HG03103 (cell line): ENCODE data around the gene PFKFB3.
"Not testable (repeated sequence)": the region's sequence is repeated elsewhere in the genome, so short reads cannot be mapped to it uniquely, and the experiment has no call there.

Experiments used
- ATAC-seq: cut with Tn5 transposase; IDR thresholded peaks from one replicate; pipeline ENCODE4 v1.9.1; 2021; ENCODE audit warnings: low read depth; ENCODE audit not compliant: unreplicated experiment

Gene PFKFB3

DNA sequence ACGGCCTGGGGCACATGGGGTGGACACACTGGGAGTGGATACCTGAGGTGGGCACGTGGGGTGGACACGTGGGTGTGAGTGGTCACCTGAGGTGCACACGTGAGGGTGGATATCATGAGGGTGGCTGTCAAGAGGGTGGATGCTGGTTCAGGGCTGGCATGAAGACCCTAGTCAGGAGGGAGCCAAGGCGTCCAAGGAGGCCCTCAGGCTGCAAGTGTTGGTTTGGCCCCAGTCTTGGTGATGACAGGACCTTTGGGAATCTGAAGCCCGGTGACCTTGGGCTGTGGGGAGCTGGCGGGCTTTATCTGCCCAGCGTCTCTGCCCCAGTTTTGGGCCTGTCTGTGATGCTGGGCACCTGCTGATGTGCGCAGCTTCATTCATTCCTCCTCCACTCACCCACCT, 24.9 kb upstream of the PFKFB3 start:
- no peak for ATAC-seq

DNA sequence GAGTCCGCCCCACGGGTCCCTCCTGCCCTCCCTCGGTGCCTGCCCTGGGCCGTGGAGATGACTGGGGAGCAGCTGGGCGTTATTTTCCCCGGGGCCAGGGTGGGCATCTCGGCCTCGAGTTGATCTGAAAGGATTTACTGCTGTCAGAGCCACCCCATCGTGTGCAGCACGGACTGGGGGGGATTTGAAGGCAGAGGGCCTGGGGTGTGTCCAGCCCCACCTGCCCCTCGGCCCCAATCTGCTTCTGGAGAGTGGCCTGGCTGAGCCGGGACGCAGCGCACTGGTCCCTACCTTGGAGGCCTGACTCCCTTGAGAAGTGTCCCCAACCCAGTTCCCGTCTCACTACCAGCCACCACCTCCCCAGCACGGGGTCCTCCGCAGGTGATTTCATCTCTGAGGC, 24.2 kb upstream of the PFKFB3 start:
- no peak for ATAC-seq

DNA sequence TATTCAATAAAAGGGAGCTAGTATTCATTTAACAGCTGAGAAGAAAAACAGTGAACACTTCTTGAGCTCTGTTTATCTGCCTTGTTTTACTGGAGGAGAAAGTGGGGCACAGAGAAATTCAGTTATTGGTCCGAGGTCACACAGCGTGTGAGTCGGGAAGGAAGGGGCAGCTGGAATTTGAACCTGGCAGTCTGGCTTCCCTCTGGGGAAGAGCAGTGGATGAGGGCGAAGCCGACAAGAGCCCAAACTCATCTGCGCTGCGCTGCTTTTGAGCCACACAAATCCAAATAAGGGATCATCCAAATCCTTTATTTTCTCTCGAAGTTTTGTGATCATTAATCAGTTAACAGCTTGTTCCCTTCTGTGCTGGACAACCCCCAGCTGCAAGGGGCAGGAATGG, 23.7 kb upstream of the PFKFB3 start:
- ATAC-seq = no peak

DNA sequence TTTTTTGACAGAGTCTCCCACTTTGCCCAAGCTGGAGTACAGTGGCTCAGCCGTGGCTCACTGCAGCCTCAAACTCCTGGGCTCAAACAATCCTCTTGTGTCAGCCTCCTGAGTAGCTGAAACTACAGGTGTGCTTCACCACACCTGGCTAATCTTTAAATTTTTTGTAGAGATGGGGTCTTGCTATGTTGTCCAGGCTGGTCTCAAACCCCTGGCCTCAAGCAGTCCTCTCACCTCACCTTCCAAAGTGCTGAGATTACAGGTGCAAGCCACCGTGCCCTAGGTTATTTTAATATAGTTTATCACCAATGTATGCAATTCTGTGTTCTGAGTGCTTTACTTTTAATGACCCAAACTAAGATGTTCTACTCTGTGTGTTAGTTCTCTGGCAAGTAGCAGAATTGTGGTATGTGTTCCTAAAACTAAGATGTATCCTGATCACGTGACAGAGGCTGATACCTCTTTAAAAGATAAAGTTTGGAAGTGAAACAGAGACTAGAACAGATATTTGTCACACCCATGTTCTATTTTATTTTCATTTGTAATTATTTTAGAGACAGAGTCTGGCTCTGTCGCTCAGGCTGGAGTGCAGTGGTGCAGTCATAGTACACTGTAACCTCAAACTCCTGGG, 22.1 kb upstream of the PFKFB3 start:
- ATAC-seq = no peak

DNA sequence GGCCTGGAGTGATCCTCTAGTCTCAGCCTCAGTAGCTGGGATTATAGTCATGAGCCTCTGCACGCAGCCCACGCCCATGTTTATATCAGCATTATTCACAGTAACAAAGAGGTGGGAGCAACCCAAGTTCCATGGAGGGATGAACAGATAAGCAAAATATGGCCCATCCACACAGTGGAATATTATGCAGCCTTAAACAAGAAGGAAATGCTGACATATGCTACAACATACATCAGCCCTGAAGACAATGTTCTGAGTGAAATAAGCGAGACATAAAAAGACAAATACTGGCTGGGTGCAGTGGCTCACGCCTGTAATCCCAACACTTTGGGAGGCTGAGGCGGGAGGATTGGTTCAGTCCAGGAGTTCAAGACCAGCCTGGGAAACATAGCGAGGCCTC, 21.5 kb upstream of the PFKFB3 start:
- ATAC-seq = no peak

DNA sequence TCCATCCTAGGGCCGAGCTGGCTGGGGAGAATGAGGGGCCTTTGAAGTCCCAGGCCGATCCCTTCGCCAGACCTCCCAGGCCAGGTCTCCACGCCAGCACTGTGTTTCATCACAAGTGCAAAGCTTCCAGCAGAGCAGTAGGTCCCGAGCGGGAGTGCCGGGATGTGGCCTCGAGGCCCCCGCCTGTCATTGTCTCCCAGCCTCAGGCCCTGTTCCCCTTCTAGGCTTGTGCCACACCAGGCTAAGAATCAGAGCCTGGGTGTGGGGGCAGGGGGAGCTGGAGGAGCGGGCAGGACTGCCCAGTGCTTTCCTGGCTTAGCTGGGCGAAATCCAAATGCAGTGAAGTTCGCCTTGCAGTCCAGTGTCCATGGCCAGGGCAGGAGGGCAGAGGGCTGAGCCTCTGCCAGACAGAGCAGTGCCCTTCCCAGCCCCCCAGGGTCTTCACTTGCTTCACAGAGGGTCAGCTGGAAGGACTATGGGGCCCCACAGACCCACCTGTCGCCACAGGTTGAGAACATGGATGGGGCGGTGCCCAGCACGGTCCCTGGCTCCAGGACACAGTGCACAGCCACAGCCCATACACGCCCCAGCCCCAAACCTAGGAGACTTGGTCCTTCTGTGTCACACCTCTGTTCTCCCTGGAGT, 20.2 kb upstream of the PFKFB3 start:
- no peak for ATAC-seq

DNA sequence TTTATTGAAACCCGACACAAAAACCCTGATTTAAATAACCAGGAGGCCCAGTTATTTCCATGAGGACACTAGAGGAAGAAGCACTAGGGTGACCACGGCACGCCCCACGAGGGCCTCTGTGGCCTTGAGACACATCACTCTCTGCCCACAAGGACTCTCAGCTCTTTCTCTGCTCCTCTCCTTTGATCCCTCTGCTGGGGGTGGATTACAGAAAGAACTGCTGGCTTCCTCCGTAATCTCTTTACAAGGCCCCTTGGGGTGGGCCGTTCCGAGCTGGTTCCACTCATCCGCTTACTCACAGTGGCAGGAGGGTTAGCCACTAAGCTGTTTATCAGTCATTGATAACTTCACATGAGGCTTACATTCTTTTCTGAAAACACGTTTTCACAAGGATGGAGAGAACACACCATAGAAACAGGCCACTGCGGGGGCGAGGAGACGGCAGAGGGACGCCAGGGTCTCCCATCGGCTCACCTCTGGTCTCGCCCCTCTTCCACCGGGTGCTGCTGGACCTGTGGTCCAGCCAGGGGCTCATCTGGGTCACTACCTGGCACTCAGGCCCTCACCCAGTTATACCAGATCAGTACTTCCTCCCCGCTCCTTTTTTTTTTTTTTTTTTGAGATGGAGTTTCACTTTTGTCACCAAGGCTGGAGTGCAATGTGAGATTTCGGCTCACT, 17.6 kb upstream of the PFKFB3 start:
- no peak for ATAC-seq

DNA sequence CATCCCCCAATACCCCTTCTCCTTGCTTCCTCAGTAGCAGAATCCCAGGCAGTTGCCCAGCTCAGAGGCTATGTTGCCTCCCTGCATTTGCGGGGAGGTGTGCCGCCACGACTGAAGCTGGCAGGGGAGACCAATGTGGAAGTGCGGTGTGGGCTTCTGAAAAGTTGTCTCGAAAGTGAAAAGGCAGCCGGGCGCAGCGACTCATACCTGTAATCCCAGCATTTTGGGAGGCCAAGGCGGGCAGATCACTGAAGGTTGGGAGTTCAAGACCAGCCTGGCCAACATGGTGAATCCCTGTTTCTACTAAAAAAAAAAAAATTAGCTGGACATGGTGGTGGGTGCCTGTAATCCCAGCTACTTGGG, 15.9 kb upstream of the PFKFB3 start:
- ATAC-seq = no peak

DNA sequence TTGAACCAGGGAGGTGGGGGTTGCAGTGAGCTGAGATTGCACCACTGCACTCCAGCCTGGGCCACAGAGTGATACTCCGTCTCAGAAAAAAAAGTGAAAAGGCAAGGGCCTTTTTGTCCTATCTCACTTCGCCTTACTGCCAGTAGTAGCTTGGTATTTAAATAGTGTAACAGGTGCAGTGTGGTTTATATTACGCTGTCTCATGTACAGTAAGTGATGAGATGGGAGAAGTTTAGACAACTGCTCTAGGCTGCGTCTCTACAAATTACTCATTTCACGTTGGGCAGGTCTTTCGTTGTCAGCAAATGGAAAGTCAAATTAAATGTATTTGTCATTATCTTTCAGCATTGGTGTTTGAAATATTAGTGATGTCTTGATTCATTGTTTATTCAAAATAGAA, 15.5 kb upstream of the PFKFB3 start:
- no peak for ATAC-seq

DNA sequence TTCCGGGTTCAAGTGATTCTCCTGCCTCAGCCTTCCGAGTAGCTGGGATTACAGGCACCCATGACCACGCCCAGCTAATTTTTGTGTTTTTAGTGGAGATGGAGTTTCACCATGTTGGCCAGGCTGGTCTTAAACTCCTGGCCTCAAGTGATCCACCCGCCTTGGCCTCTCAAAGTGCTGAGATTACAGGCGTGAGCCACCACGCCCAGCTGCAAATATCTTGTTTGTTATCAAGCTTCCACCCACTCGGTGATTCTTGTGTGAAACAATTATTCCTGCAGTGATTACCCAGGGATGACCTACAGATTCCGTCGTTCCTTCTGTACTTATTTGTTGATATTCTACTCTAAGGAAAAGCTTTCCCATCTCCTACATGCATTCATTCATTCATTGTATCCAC, 12.7 kb upstream of the PFKFB3 start:
- not testable (repeated sequence) for ATAC-seq

DNA sequence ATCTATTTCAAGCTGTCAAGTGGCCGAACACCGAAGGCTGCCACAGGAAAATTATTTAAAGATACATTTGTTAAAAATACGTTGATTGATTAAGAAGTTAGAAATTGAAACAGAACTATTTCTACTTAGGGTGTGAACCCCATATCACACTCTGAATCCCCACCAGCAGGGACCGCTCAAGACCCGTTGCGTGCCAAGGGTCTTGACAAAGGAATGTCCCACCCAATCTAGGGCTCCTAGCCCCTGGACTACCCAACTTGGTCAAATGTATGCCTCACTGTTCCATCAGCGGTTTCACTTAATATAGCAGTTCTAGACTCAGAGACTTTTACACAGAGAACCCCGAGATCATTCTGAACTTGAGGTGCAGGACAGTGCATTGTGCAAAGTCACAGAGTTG, 11.6 kb upstream of the PFKFB3 start:
- no peak for ATAC-seq

DNA sequence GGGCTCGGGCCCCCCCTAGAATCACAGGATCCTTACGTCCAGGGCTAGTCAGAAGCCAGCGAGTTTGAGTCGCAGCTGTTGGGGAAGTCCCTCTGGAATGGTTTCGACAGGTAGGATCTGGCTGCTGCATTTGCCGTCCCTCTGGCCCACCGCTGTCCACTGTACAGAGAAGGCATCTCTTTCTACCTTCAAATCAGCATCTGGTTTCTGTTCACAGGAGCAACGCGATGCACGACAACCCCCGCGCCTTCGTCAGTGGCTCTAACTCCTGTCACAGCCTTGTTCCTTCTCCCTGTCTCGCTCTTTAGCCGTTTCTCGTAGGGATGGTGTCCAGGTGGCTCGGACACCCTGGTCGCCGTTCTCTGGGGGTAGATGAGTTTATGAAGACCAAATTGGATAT, 11.2 kb upstream of the PFKFB3 start:
- no peak for ATAC-seq

DNA sequence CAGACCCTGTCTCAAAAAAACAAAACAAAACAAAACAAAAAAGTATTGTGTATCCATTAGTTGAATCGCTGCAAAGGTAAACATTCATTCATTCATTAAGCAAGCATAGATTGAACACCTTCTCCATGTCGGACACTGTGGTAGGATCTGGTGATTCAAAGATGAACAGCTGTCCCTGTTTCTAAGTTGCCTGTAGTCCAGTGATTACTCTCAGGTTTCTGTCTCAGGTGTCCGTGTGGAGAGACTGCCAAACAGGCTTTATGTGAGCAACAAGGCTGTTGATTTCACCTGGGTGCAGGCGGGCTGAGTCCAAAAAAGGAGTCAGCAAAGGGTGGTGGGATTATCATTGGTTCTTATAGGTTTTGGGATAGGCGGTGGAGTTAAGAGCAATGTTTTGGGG, 9.4 kb upstream of the PFKFB3 start:
- not testable (repeated sequence) for ATAC-seq

DNA sequence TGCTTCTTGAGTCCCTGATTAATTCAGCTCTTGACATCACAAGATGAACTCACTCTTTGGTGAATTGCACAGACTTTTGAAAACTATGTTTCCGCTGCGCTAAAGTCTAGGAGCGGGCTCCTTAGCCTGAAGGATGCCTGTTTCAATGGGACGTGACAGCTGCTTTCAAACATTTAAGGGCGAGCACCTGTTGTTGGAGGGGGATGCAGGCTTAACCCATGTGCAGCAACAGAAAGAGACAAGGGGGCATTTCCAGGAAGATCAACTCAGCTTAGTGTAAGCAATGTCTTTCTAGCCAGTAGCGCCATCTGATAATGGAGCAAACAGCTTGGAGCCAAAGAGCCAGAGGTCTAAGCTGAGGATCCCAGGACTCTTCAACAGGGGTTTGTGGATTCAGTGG, 8.4 kb upstream of the PFKFB3 start:
- no peak for ATAC-seq

DNA sequence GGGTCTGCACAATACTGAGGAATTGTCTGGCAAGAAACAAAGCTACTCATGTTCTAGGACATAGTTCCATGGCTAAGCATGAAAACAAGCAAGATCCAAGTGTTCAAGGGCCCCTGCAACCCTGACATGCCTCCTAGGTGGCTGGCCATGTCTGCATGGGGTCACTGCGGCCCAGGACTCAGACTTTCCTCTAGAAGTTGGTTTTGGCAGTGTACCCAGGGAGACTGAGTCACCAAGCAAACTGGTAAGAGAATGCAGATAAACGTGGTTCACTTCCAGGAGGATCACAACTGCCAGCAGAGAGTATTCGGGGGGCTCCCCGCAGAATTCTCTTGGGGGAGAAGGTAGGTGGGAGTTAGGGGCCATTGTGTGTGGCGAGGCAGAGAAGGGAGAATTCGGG, 7.4 kb upstream of the PFKFB3 start:
- no peak for ATAC-seq

DNA sequence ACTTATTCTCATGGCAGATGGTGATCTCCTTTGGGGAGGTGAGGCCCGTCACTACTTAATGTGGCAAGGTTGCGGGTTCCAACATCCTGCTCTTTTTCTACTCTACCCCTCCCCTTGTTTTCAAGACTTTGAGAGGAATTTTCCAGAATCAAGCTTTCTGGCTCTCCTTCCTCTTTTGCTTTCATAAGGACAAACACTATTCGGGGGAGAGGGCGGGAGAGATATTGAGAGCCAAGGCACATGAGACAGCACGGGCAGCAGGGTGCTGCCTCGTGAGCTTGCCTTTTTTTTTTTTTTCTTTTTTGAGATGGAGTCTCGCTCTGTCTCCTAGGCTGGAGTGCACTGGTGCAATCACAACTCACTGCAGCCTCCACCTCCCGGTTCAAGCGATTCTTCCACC, 6.9 kb upstream of the PFKFB3 start:
- ATAC-seq = no peak

DNA sequence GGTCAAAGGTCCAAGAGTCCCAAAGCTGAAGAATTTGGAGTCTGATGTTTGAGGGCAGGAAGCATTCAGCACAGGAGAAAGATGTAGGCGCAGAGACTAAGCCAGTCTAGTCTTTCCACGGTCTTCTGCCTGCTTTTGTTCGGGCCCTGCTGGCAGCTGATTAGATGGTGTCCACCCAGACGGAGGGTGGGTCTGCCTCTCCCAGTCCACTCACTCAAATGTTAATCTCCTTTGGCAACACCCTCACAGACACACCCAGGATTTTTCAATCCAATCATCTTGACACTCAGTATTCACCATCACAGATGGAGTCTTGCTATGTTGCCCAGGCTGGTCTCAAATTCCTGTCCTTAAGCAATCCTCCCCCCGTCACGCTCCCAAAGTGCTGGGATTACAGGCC, 6.2 kb upstream of the PFKFB3 start:
- not testable (repeated sequence) for ATAC-seq

DNA sequence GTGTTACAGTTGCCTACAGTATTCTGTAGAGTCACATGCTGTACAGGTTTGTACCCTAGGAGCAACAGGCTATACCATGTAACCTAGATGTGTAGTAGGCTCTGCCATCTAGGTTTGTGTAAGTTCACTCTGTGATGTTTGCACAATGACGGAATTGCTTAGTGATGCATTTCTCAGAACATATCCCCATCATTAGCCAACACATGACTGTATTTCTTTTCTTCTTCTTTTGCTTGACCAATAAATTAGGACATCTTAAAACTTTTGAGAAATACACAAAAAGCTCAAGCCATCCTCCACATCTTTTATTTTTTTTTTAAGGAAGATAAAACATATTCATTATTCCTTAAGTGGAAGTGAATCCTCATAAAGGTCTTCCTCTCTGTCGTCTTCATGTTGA, 5.4 kb upstream of the PFKFB3 start:
- no peak for ATAC-seq

DNA sequence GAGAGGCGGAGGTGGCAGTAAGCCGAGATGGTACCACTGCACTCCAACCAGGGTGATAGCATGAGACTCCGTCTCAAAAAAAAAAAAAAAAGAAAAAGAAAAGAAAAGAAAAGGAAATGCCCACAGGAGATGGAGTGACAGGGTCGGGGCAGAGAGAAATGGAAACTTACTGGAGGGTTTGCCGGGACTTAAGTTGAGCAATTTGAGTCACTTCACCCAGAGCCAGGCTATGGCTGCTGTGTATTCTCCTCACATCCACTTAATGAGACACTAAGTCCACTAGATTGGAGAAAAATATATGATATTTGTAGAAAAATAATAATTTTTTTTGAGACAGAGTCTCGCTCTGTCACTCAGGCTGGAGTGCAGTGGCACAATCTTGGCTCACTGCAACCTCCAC, 4.6 kb upstream of the PFKFB3 start:
- ATAC-seq = no peak

DNA sequence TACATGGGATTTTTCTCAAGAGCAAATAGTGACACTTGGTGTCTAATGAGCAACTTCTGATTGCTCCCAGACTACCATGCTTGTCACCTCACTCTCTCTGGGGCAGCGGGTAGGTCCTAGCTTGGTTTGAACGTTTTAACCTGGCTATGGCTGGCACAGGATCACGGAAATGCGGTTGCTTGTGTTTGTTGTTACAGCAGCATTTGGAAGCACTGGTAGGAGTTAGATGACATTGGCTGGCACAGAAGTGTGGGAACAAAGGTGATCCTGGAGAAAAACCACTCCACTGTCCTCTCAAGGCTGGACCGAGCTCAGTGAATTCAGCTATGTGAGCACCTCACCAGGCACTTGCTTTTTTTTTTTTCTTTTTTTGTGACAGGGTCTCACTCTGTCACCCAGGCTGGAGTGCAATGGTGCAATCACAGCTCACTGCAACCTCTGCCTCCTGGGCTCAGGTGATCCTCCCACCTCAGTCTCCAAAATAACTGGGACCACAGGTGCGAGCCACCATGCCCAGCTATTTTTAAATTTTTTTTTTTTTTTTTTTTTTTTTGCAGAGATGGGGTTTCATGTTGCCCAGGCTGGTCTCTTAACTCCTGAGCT, 3.5 kb upstream of the PFKFB3 start:
- no peak for ATAC-seq

DNA sequence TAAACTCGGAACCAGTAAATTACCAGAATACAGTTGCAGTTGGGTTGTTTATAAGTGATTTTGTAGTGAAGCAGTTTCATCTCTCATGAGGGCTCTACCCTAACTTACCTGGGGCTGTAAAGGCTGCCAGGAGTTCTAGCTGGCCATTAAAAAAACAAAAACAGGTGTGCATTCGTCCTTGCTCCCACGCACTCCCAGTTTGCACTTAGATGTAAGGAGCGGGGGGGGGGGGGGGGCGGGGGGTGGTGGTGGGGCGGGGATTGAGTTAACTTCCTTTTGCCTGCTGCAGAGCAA, 2.3 kb upstream of the PFKFB3 start:
- no peak for ATAC-seq
